ENCODE results near the gene HEXIM2. TPM values are rescaled to one million over a fixed set of nuclear protein-coding genes. Genes with fewer than 3 reads are reported as not detected.

Gene HEXIM2
- total RNA-seq, 2 donors from 2014 or later, result 1.5 TPM; not detected in 1

DNA sequence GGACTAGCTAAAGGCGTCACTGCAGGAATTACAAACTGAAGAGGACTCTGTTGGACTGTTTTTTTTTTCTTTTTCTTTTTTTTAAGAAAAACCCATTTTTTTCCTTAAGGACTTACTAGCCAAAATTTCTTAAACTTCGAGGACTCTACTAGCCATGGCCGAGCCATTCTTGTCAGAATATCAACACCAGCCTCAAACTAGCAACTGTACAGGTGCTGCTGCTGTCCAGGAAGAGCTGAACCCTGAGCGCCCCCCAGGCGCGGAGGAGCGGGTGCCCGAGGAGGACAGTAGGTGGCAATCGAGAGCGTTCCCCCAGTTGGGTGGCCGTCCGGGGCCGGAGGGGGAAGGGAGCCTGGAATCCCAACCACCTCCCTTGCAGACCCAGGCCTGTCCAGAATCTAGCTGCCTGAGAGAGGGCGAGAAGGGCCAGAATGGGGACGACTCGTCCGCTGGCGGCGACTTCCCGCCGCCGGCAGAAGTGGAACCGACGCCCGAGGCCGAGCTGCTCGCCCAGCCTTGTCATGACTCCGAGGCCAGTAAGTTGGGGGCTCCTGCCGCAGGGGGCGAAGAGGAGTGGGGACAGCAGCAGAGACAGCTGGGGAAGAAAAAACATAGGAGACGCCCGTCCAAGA lies 12.5 kb upstream of the HEXIM2 start:
- no peaks in the 10 kb centered on the region for H3K9me3 ChIP-seq
- H3K36me3 ChIP-seq, result no peaks in the 10 kb centered on the region
- peak; percentile 75 for TF ChIP-seq CTCF (IDR thresholded peaks at IDR 0.05)
- peaks cover 18 to 46% of the 10 kb centered on the region in 2 donors for H3K4me1 ChIP-seq (ENCODE audit: control insufficient read depth in 1 of 2, low read depth in 2 of 2)
- H3K27ac ChIP-seq, result peak overlapping the region; percentile 94 to 98
- peak overlapping the region; percentile 86 for H3K4me3 ChIP-seq
- H3K27me3 ChIP-seq (replicated peaks; ENCODE audit: insufficient read depth), result no peaks in the 10 kb centered on the region
- DNase-seq (ENCODE audit: low spot score) (no peak), ATAC-seq (ENCODE audit: insufficient number of reproducible peaks, low FRiP score, low read depth) (peak; percentile 9)

DNA sequence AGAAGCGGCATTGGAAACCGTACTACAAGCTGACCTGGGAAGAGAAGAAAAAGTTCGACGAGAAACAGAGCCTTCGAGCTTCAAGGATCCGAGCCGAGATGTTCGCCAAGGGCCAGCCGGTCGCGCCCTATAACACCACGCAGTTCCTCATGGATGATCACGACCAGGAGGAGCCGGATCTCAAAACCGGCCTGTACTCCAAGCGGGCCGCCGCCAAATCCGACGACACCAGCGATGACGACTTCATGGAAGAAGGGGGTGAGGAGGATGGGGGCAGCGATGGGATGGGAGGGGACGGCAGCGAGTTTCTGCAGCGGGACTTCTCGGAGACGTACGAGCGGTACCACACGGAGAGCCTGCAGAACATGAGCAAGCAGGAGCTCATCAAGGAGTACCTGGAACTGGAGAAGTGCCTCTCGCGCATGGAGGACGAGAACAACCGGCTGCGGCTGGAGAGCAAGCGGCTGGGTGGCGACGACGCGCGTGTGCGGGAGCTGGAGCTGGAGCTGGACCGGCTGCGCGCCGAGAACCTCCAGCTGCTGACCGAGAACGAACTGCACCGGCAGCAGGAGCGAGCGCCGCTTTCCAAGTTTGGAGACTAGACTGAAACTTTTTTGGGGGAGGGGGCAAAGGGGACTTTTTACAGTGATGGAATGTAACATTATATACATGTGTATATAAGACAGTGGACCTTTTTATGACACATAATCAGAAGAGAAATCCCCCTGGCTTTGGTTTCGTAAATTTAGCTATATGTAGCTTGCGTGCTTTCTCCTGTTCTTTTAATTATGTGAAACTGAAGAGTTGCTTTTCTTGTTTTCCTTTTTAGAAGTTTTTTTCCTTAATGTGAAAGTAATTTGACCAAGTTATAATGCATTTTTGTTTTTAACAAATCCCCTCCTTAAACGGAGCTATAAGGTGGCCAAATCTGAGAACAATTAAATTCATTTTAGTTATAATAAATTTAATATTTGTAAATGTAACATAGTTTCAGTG lies 11.7 kb upstream of the HEXIM2 start:
- peaks cover 18 to 42% of the 10 kb centered on the region in 2 donors for H3K4me1 ChIP-seq (ENCODE audit: control insufficient read depth in 1 of 2, low read depth in 2 of 2)
- H3K9me3 ChIP-seq, result no peaks in the 10 kb centered on the region
- H3K36me3 ChIP-seq, result no peaks in the 10 kb centered on the region
- no peak for ATAC-seq (ENCODE audit: insufficient number of reproducible peaks, low FRiP score, low read depth)
- no peak for TF ChIP-seq CTCF (IDR thresholded peaks at IDR 0.05)
- peak overlapping the region; percentile 94 to 98 for H3K27ac ChIP-seq
- DNase-seq (ENCODE audit: low spot score), result no peak
- peak overlapping the region; percentile 86 for H3K4me3 ChIP-seq
- H3K27me3 ChIP-seq (replicated peaks; ENCODE audit: insufficient read depth), result no peaks in the 10 kb centered on the region

- no peaks in the 10 kb centered on the region for H3K9me3 ChIP-seq
- no peaks in the 10 kb centered on the region for H3K36me3 ChIP-seq
- no peaks in the 10 kb centered on the region for H3K27me3 ChIP-seq (replicated peaks; ENCODE audit: insufficient read depth)
- peak overlapping the region; percentile 86 for H3K4me3 ChIP-seq
- no peak for TF ChIP-seq CTCF (IDR thresholded peaks at IDR 0.05)
- no peak for DNase-seq (ENCODE audit: low spot score)
- H3K4me1 ChIP-seq (ENCODE audit: control insufficient read depth in 1 of 2, low read depth in 2 of 2), result peaks cover 18 to 39% of the 10 kb centered on the region in 2 donors
- peak overlapping the region; percentile 2 to 23 for H3K27ac ChIP-seq
- no peak for ATAC-seq (ENCODE audit: insufficient number of reproducible peaks, low FRiP score, low read depth)
Observed at GRCh38 chr17:45150911-45151809, 10.5 kb upstream of the HEXIM2 start.

DNA sequence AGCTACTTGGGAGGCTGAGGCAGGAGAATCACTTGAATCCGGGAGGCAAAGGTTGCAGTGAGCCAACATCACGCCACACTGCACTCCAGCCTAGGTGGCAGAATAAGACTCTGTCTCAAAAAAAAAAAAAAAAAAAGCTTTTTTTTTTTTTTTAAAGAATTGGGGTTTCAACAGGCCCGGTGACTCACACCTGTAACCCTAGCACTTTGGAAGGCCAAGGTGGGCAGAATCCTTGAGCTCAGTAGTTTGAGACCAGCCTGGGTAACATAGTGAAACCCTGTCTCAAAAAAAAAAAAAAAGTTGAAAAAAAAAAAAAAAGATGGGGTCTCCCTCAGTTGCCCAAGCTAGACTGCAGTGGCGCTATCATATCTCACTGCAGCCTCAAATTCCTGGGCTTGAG lies 6.6 kb upstream of the HEXIM2 start:
- DNase-seq (ENCODE audit: low spot score) (no peak), ATAC-seq (ENCODE audit: insufficient number of reproducible peaks, low FRiP score, low read depth) (no peak)
- H3K36me3 ChIP-seq, result no peaks in the 10 kb centered on the region
- no peak overlapping the region for H3K27ac ChIP-seq
- no peaks in the 10 kb centered on the region for H3K9me3 ChIP-seq
- H3K4me1 ChIP-seq (ENCODE audit: control insufficient read depth in 1 of 2, low read depth in 2 of 2), result peaks cover 40 to 67% of the 10 kb centered on the region in 2 donors
- H3K4me3 ChIP-seq, result no peak overlapping the region
- TF ChIP-seq CTCF (IDR thresholded peaks at IDR 0.05), result no peak
- H3K27me3 ChIP-seq (replicated peaks; ENCODE audit: insufficient read depth), result no peaks in the 10 kb centered on the region
